ENCODE measurements around the gene TRMT1.

The TRMT1 gene

GRCh38 chr19:13132471-13133180, 16.1 kb upstream of the TRMT1 start:
- in situ Hi-C loops (cut with MboI; ENCODE audit: low sequenced_read_pairs, unreplicated experiment): no loop called here
- no peak for TF ChIP-seq CTCF (IDR thresholded peaks at IDR 0.05; ENCODE audit: borderline replicate concordance, control extremely low read depth, extremely low read depth, insufficient read depth, missing control alignments)
- no peak for DNase-seq (ENCODE audit: low spot score)

DNA sequence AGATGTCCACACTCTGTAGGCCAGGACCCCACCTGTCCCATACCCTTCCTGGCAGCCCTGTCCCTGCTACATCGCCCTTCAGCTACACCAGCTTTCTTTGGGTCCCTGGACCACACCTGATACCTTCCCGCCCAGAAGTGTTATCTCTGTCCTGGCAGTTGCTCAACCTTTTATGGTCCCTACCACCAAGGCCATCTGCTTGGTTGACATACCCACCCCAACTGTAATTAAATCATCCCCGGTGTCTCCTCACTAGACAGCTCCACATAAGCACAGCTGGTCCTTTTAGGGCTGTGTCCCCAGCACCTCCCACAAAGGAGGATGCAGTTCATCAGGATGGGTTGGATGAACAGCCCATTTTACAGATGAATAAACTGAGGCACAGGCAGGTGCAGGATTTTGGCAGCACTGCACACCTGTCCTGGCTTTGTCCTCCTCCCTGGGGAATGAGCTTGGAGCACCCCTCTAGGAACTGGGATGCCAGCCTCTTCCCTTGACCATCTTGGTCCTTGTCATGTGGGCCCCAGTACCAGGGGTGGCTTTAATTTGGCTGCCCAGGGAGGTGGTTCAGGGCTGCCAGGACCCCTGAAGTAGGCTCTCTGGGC, 14.4 kb upstream of the TRMT1 start:
- in situ Hi-C loops (cut with MboI; ENCODE audit: low sequenced_read_pairs, unreplicated experiment): no loop called here
- no peak for TF ChIP-seq CTCF (IDR thresholded peaks at IDR 0.05; ENCODE audit: borderline replicate concordance, control extremely low read depth, extremely low read depth, insufficient read depth, missing control alignments)
- DNase-seq (ENCODE audit: low spot score): no peak

GRCh38 chr19:13129384-13129783, 12.8 kb upstream of the TRMT1 start:
- no peak for DNase-seq (ENCODE audit: low spot score)
- TF ChIP-seq CTCF (IDR thresholded peaks at IDR 0.05; ENCODE audit: borderline replicate concordance, control extremely low read depth, extremely low read depth, insufficient read depth, missing control alignments): no peak
- in situ Hi-C loops (cut with MboI; ENCODE audit: low sequenced_read_pairs, unreplicated experiment): no loop called here

- DNase-seq (ENCODE audit: low spot score): no peak
- no peak for TF ChIP-seq CTCF (IDR thresholded peaks at IDR 0.05; ENCODE audit: borderline replicate concordance, control extremely low read depth, extremely low read depth, insufficient read depth, missing control alignments)
- in situ Hi-C loops (cut with MboI; ENCODE audit: low sequenced_read_pairs, unreplicated experiment): no loop called here
Observed at GRCh38 chr19:13128583-13128982, 12.0 kb upstream of the TRMT1 start.

DNA sequence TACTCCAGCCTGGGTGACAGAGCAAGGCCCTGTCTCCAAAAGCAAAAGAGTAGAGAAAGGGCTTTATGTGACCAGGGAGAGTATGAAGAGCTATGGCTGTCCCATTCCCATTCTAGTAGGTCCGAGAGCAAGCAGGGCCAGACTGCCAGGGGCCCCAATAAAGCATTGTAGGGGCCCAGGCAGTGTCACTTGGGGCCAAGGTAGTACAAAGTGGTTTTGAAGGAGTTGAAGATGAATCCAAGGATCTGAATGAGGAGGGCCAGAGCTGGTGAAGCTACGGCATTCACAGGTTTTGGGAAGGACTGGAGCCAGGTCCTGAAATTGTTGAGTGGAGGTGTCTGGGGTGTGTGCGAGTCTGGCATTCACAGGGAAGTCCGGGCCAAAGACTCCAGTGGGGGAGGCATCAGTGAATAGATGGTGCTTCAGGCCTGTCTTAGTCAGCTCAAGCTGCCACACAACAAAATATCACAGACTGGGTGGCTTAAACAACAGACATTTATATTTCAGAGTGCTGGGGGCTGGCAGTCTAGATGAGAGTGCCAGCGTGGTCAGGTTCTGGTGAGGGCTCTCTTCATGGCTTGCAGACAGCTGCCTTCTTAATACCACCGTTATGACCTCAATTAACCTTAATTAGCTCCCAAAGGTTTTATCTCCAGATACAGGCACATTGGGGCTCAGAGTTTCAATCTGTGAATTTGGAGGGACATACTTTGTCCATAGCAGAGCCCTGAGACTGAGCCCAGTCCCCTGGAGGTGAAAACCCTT, 11.5 kb upstream of the TRMT1 start:
- TF ChIP-seq CTCF (IDR thresholded peaks at IDR 0.05; ENCODE audit: borderline replicate concordance, control extremely low read depth, extremely low read depth, insufficient read depth, missing control alignments): no peak

DNA sequence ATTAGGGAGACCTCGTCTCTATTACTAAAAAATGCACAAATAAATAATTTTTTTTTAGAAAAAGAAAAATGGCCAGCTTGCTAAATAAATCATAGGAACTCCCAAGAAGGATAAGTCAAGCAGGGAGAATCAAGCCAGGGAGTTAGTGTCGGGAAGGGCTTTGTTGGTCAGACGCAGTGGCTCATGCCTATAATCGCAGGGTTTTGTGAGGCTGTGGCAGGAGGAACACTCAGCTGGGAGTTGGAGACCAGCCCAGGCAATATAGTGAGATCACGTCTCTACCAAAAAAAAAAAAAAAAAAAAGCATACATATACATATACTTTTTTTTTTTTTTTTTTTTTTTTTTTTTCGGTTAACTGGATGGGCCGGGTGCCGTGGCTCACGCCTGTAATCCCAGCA, 10.5 kb upstream of the TRMT1 start:
- no peak for DNase-seq (ENCODE audit: low spot score)
- in situ Hi-C loops (cut with MboI; ENCODE audit: low sequenced_read_pairs, unreplicated experiment): no loop called here

More for the DNA sequence above, 11.5 kb upstream of the TRMT1 start:
- DNase-seq (ENCODE audit: low spot score): no peak
- in situ Hi-C loops (cut with MboI; ENCODE audit: low sequenced_read_pairs, unreplicated experiment): no loop called here

More for the DNA sequence above, 10.5 kb upstream of the TRMT1 start:
- TF ChIP-seq CTCF (IDR thresholded peaks at IDR 0.05; ENCODE audit: borderline replicate concordance, control extremely low read depth, extremely low read depth, insufficient read depth, missing control alignments): no peak
